Right renal cortex interstitium (tissue), 3 donors: ENCODE results near the gene TMEM120A. TPM values are rescaled to one million over a fixed set of nuclear protein-coding genes. Genes with fewer than 3 reads are reported as not detected.

ENCODE experiments used
- DNase-seq, 3 donors: peaks; one replicate each; pipeline ENCODE4 v3.0.0-alpha.2; 2013; ENCODE audit warnings: low read depth in 3 of 3, low spot score in 2 of 3
- polyA plus RNA-seq, 3 donors: library from polyadenylated mRNA; unstranded; fragments of 120-200 nt; gene quantifications; one replicate each; pipeline ENCODE4 v1.2.1, GENCODE V29; 2013; ENCODE audit not compliant: insufficient read length in 3 of 3

TMEM120A gene
- polyA plus RNA-seq, 3 donors: 50.8 to 63.5 (median 62.2) TPM

GRCh38 chr7:75996476-75996875 is 2.1 kb upstream of the TMEM120A start:
- no peak for DNase-seq

DNA sequence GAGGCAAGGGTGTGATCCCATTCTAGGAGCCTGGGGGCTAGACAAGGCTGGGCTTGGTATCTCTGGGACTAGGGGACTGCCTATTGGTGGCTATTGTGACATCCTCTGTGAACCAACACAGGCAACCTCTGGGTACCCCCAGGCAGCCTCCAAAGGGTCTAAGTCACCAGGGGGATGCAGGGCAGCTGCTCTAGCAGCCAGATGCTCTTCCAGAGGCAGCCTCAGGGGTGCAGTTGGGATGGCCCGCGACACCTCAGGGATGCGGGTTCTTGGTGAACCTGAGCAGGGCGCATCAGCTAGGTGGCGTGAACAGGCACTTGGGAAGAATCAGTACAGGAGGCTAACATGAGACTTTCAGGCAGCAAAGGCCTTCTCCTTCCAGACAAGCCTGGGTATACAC is 1.6 kb upstream of the TMEM120A start:
- no peak for DNase-seq

GRCh38 chr7:75995052-75995471 is 667 bp upstream of the TMEM120A start:
- no peak for DNase-seq

DNA sequence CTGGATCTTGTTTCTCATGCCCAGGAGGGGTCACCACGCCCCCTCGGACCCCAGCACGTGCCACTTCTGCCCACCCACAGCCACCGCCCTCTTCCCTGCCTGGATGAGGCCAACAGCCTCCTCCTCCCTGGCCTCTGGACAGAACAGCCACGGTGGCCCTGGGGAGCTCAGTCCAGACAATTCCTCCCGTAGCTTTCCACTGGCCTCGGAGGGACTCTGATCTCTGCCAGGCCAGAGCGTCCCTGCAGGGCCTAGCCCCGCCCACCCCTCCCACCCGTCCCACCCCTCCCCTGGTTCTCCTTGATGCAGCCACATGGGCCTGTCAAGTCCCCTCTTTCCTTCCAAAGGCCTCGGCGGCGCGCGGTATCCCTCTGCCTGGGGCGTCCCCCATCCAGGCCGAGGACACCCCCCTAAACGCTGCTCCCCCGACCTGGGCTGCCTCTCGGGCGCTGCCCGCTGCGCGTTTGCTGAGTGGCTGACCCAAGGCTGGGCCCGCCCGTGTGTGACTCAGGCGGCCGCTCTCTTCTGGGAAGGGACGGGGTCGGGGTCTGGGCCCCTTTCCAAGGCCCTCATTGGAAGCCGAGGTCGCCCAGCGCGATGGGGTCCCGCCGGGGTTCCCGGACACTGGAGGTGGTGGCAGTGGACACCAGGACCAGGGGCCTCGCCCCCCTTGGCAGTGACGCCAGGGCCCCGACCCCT is 557 bp downstream of the TMEM120A start:
- no peak for DNase-seq

- DNase-seq: no peak
These were observed 2.2 kb downstream of the TMEM120A start for GRCh38 chr7:75992083-75992755.

DNA sequence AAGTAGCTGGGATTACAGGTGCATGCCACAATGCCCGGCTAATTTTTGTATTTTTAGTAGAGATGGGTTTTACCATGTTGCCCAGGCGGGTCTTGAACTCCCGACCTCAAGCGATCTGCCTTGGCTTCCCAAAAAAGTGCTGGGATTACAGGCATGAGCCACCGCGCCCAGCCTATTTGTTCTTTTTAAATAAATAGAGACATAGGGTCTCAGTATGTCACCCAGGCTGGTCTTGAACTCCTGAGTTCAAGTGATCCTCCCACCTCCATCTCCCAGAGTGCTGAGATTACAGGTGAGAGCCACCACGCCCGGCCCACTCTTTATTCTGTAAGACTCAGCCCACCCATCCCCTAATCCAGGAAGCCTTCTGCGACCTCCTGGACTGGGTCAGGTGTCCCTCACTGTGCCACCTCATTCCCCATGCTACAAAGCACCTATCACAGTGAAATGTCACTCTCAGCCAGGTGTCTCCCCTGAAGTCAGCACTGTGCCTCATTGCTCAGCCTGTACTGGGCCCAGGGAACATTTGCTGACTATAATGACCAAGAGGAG is 2.8 kb downstream of the TMEM120A start:
- no peak for DNase-seq

DNA sequence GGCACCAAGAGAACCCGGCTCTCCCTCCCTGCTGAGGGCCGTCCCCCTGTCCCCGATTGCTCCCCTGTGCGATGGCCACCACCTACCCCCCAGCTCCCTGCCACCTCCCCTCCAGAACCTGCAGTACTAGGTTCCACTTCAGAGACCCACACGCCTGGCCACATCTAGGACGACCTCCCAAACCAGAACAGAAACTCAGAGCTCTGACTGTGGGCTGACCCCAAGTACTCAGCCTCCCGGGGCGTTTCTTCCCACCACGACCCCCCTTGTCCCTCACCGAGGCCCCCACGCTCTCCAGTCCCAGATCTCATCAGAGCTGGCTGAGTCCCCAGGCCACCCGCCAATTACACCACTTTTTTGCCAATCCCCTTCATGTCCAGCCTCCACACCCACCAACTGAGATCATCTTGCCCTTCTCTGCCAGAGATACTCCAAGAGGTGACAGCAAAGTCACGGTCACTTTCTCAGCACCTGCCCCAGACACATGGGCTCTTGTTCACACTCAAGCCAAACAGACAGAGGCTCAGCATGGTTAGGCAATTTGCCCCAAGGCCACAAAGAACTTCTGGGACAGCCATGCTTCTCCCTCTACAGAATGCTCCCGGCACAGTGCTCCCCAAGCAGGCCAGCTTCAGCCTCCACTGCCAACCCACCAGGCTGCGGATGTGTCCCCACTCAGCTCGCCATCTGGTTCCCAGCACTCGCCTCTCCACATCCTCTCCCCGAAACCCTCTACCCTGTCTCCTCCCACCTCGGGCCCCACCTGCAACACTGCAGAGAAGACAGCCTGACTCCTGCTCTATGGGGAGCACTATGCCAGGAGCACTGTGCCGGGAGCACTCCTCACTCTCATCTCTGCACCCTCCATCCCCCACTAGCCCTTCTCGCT is 4.7 kb downstream of the TMEM120A start:
- no peak for DNase-seq

DNA sequence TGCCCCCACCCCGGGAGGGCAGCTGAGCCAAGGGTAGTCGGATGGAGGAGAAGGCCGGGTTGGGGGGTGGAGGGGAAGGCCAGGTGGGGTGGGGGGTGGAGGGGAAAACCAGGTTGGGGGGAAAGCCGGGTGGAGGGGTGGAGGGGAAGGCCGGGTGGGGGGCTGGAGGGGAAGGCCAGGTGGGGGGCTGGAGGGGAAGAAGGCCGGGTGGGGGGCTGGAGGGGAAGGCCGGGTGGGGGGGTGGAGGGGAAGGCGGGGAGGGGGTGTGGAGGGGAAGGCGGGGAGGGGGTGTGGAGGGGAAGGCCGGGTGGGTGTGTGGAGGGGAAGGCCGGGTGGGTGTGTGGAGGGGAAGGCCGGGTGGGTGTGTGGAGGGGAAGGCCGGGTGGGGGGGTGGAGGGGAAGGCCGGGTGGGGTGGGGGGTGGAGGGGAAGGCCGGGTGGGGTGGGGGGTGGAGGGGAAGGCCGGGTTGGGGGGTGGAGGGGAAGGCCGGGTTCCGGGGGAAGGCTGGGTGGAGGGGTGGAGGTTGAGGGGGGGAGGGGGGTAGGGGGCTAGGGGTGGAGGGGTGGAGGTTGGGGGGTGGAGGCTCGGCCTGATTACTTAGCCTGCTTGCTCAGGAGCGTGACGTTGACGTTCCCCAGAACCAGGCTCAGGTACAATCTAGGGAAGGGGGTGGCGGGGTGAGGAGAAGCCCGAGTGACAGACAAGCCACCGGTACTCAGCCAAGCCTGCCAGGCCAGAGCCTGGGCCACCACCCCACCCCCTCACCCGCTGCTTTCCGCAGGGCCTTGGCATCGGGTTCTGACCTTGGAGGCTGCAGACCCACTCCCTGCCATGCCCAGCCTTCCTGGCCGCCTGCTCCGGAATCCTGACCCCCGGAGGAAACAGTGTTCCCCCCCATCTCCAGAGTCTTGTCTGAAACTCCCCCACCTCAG is 5.6 kb downstream of the TMEM120A start:
- no peak for DNase-seq

GRCh38 chr7:75987805-75988567 is 6.4 kb downstream of the TMEM120A start:
- DNase-seq: no peak

DNA sequence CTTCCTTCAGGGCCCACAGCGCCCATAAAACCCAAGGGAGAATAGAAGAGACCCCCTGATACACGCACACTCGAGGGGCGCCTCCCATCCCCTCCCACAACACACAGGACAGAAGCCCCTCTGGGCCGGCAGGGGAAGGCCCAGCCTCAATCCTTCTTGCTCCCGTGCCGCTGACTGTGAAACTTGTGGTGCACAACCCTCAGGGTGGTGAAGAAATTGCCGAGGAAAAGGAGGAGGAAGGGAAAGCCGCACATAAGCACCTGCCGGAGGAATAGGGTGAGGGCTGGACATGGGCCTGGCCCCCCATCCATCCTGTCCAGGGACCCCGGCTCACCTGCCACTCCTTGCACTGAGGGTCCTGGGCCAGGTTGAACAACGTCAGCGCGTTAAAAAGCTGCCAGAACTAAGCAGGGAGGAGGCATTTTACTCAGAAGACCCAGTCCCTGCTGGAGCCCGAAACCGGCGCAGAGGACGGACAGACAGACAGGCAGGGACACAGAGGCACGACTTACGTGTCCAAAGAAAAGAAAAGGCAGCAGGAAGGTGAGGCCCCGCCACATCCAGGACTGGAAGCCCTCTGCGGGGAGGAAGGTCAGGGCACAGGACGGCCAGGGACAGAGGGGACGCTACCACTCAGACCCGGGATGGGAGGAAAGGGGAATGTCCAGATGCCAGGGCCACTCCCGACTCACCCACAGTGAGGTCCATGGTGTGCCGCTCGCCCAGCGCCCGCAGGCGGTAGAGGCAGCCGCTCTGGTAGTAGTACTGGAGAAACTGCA is 7.2 kb downstream of the TMEM120A start:
- DNase-seq: no peak

GRCh38 chr7:75986147-75986781 is 8.1 kb downstream of the TMEM120A start:
- no peak for DNase-seq

DNA sequence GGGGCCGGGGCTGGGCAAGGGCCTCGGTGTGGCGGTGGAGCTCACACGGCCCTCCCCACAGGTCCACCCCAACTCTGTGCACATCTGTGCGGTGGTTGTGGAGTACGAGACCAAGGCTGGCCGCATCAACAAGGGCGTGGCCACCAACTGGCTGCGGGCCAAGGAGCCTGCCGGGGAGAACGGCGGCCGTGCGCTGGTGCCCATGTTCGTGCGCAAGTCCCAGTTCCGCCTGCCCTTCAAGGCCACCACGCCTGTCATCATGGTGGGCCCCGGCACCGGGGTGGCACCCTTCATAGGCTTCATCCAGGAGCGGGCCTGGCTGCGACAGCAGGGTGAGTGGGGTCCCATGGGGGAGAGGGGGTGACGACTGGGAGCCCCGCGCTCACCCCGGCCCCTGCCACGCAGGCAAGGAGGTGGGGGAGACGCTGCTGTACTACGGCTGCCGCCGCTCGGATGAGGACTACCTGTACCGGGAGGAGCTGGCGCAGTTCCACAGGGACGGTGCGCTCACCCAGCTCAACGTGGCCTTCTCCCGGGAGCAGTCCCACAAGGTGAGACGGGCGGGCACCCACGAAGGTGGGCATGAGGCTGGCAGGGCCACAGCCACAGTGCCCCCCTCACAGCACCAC is 8.8 kb downstream of the TMEM120A start:
- no peak for DNase-seq

DNA sequence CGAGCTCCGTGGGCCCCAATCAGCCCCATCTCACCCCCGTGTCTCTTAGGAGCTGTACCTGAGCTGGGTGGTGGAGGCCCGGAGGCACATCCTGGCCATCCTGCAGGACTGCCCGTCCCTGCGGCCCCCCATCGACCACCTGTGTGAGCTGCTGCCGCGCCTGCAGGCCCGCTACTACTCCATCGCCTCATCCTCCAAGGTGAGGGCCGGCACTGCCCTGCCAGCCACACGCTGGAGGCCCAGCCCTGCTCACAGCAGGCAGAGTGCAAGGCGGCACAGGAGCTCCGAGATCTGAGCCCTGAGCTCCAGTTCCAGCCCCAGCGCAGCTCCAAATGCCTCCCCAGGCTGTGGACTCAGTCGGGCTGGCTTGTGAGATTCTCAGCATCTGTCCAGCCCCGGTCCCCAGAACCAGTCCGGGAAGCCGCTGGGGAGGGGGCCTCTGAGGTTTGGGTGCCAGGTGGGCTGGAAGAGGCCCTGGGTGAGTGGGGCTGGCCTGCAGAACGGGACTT is 9.3 kb downstream of the TMEM120A start:
- DNase-seq: no peak

DNA sequence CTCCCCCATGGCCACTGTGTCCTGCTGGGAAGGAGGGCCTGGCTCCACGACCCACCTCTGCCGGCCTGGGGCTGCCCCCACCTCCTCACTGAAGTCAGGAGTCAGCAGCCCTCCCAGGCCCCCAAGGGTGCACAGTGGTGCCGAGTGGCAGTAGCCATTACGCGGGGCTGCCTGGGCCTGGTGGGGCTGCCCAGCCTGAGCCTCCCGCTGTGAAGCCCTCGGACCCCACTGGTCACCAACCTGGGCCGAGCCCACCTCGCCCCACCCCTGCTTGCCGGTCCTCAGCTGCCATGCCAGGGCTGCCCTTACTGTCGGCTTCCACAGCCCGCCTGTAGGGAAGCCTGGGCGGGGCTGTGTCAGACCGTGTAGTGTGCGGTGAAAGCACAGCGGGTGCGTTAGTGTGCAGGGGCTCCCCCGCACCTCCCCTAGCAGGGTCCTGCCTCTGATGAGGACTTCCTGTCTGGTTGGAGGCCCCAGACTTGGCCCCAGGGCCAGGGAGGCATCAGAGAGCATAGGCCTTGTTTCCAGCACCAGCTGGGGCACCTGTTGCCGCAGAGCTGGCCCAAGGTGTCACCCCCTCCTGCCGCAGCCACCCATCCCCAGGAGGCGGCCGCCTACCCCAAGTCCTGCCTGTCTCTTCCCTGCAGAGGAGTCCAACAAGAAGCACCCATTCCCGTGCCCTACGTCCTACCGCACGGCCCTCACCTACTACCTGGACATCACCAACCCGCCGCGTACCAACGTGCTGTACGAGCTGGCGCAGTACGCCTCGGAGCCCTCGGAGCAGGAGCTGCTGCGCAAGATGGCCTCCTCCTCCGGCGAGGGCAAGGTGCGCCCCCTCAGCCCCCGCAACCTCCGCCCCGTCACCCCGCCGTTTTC is 10.0 kb downstream of the TMEM120A start:
- no peak for DNase-seq

- DNase-seq: no peak
These were observed 10.8 kb downstream of the TMEM120A start for GRCh38 chr7:75983471-75984129.
